Nephron progenitor cell (in vitro differentiated cells): ENCODE measurements around the gene TMEM30B.
A peak's percentile ranks its signal among the peaks of the same experiment; 100 is the strongest.

Source experiments
- DNase-seq: peaks from one replicate; pipeline ENCODE4 v3.0.0; 2021
- H3K27ac Mint-ChIP-seq: 2 replicates; pipeline ENCODE4 v1.8.0; 2021; ENCODE audit warnings: mild to moderate bottlenecking, moderate library complexity, mixed read lengths
- H3K27me3 Mint-ChIP-seq: 2 replicates; pipeline ENCODE4 v1.8.0; 2021; ENCODE audit warnings: mild to moderate bottlenecking, low read depth, mixed read lengths; ENCODE audit not compliant: poor library complexity
- H3K36me3 Mint-ChIP-seq: 2 replicates; pipeline ENCODE4 v1.8.0; 2021; ENCODE audit warnings: low read depth, mixed read lengths
- H3K4me1 Mint-ChIP-seq: 2 replicates; pipeline ENCODE4 v1.8.0; 2021; ENCODE audit warnings: mixed read lengths
- H3K4me3 Mint-ChIP-seq: 2 replicates; pipeline ENCODE4 v1.8.0; 2021; ENCODE audit warnings: mild to moderate bottlenecking, moderate library complexity, mixed read lengths
- H3K9me3 Mint-ChIP-seq: 2 replicates; pipeline ENCODE4 v1.8.0; 2021; ENCODE audit warnings: mild to moderate bottlenecking, moderate library complexity, mixed read lengths
- CTCF ChIP-seq: fragments of 200-600 bp; sonication (generic); IDR thresholded peaks from 2 replicates; pipeline ENCODE4 v1.5.0; 2021; ENCODE audit warnings: antibody characterized with exemption

Gene TMEM30B

GRCh38 chr14:61296719-61297502 is 15.8 kb upstream of the TMEM30B start:
- no peaks in the 10 kb centered on the region for H3K36me3 Mint-ChIP-seq
- peak; percentile 61 for TF ChIP-seq CTCF
- H3K4me1 Mint-ChIP-seq: no peaks in the 10 kb centered on the region
- H3K27me3 Mint-ChIP-seq: peaks cover 35% of the 10 kb centered on the region
- no peak for DNase-seq
- no peak overlapping the region for H3K4me3 Mint-ChIP-seq
- no peaks in the 10 kb centered on the region for H3K9me3 Mint-ChIP-seq
- H3K27ac Mint-ChIP-seq: no peak overlapping the region

GRCh38 chr14:61296151-61296550 is 15.0 kb upstream of the TMEM30B start:
- no peaks in the 10 kb centered on the region for H3K4me1 Mint-ChIP-seq
- no peaks in the 10 kb centered on the region for H3K9me3 Mint-ChIP-seq
- TF ChIP-seq CTCF: no peak
- peaks cover 35% of the 10 kb centered on the region for H3K27me3 Mint-ChIP-seq
- no peak overlapping the region for H3K4me3 Mint-ChIP-seq
- no peak overlapping the region for H3K27ac Mint-ChIP-seq
- no peak for DNase-seq
- H3K36me3 Mint-ChIP-seq: no peaks in the 10 kb centered on the region

GRCh38 chr14:61290701-61291100 is 9.6 kb upstream of the TMEM30B start:
- Mint-ChIP-seq H3K27ac (no peak overlapping the region), H3K4me1 (no peaks in the 10 kb centered on the region), H3K36me3 (no peaks in the 10 kb centered on the region), H3K4me3 (no peak overlapping the region), H3K9me3 (no peaks in the 10 kb centered on the region), H3K27me3 (peaks cover 18% of the 10 kb centered on the region)
- no peak for DNase-seq
- TF ChIP-seq CTCF: no peak

- no peak overlapping the region for H3K27ac Mint-ChIP-seq
- TF ChIP-seq CTCF: no peak
- H3K36me3 Mint-ChIP-seq: no peaks in the 10 kb centered on the region
- no peak for DNase-seq
- H3K4me1 Mint-ChIP-seq: no peaks in the 10 kb centered on the region
- no peaks in the 10 kb centered on the region for H3K9me3 Mint-ChIP-seq
- peaks cover 23% of the 10 kb centered on the region for H3K27me3 Mint-ChIP-seq
- no peak overlapping the region for H3K4me3 Mint-ChIP-seq
Observed at GRCh38 chr14:61288720-61289119, 7.6 kb upstream of the TMEM30B start.

- H3K4me1 Mint-ChIP-seq: no peaks in the 10 kb centered on the region
- no peak for TF ChIP-seq CTCF
- no peaks in the 10 kb centered on the region for H3K9me3 Mint-ChIP-seq
- DNase-seq: no peak
- H3K27ac Mint-ChIP-seq: no peak overlapping the region
- H3K36me3 Mint-ChIP-seq: no peaks in the 10 kb centered on the region
- H3K4me3 Mint-ChIP-seq: no peak overlapping the region
- peaks cover 25% of the 10 kb centered on the region for H3K27me3 Mint-ChIP-seq
Observed at GRCh38 chr14:61288228-61288627, 7.1 kb upstream of the TMEM30B start.

GRCh38 chr14:61287196-61287595 is 6.1 kb upstream of the TMEM30B start:
- DNase-seq: no peak
- H3K27ac Mint-ChIP-seq: peak overlapping the region; percentile 37
- no peak for TF ChIP-seq CTCF
- H3K4me1 Mint-ChIP-seq: no peaks in the 10 kb centered on the region
- H3K4me3 Mint-ChIP-seq: no peak overlapping the region
- H3K9me3 Mint-ChIP-seq: no peaks in the 10 kb centered on the region
- peaks cover 35% of the 10 kb centered on the region for H3K27me3 Mint-ChIP-seq
- H3K36me3 Mint-ChIP-seq: no peaks in the 10 kb centered on the region
